ENCODE data around the gene GPATCH4. TPM values are rescaled to one million over a fixed set of nuclear protein-coding genes. Genes with fewer than 3 reads are reported as not detected.

The GPATCH4 gene
- total and polyA plus RNA-seq, 10 of the 15 experiments (the other 5 are each of a cell fraction or from before 2014, with no cell fraction given), result 35.5 to 111 (median 73.9) TPM

GRCh38 chr1:156571919-156572662, 29.2 kb downstream of the GPATCH4 start, which contains the start of gene IQGAP3 (continued):
- TF ChIP-seq ZBED1 (IDR thresholded peaks at IDR 0.05; ENCODE audit: borderline replicate concordance) (no peak), ZBTB4 (CRISPR knock-in tag; IDR thresholded peaks at IDR 0.05) (no peak), SP1 (IDR thresholded peaks at IDR 0.05; ENCODE audit: low read depth, low read length) (no peak), MXI1 (IDR thresholded peaks at IDR 0.05; ENCODE audit: low read depth, low read length) (peak; percentile 78; the same call in 1 of the 2 replicates), ZNF24 (IDR thresholded peaks at IDR 0.05) (no peak), E2F8 (IDR thresholded peaks at IDR 0.05; ENCODE audit: low read depth, partially characterized antibody) (peak; percentile 82), CREM (IDR thresholded peaks at IDR 0.05; ENCODE audit: low read depth) (peak; percentile 84), ZBTB40 (IDR thresholded peaks at IDR 0.05; ENCODE audit: borderline replicate concordance) (peak; percentile 89), TCF12 (IDR thresholded peaks at IDR 0.05; ENCODE audit: low read depth, low read length) (0 out of 2 replicates have a peak, but pooled peaks have one; percentile 26), MAX (IDR thresholded peaks at IDR 0.05; ENCODE audit: low read depth, low read length) (peak; percentile 54; the same call in 1 of the 2 replicates), HDAC2 (IDR thresholded peaks at IDR 0.05) (peak; percentile 95; the same call in 1 of the 2 replicates), E4F1 (IDR thresholded peaks at IDR 0.05; ENCODE audit: borderline replicate concordance, partially characterized antibody) (no peak), SPI1 (IDR thresholded peaks at IDR 0.05; ENCODE audit: borderline replicate concordance, insufficient read depth, low read depth, low read length) (peak; percentile 51; the same call in 1 of the 2 replicates)
